SIG-M5 (cell line): Measurements from ENCODE around the gene USP44.

Experiments
- DNase-seq: peaks from one replicate; lab custom pipeline; 2025; lab: John Stamatoyannopoulos, UW

Gene USP44

GRCh38 chr12:95548539-95549391 lies 2.5 kb downstream of the USP44 start:
- DNase-seq, result no peak

- no peak for DNase-seq
Measured at GRCh38 chr12:95548056-95548538, 3.2 kb downstream of the USP44 start.

GRCh38 chr12:95547522-95548055 lies 3.7 kb downstream of the USP44 start:
- DNase-seq, result no peak

DNA sequence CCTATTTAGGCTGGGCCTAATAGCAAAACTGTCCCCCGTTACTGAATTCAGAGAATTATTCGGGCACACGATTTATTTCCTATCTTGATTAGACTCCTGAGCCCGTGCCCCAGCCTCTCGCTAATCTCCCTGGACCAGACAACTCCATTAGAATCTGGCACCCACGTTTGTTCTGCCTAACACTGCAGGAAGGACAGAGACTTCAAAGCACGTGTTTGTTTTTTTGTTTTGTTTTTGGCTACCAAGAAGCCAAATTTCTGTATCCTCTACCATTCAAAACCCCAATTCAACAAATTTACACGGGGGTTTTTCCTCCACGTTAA lies 4.8 kb downstream of the USP44 start:
- no peak for DNase-seq

DNA sequence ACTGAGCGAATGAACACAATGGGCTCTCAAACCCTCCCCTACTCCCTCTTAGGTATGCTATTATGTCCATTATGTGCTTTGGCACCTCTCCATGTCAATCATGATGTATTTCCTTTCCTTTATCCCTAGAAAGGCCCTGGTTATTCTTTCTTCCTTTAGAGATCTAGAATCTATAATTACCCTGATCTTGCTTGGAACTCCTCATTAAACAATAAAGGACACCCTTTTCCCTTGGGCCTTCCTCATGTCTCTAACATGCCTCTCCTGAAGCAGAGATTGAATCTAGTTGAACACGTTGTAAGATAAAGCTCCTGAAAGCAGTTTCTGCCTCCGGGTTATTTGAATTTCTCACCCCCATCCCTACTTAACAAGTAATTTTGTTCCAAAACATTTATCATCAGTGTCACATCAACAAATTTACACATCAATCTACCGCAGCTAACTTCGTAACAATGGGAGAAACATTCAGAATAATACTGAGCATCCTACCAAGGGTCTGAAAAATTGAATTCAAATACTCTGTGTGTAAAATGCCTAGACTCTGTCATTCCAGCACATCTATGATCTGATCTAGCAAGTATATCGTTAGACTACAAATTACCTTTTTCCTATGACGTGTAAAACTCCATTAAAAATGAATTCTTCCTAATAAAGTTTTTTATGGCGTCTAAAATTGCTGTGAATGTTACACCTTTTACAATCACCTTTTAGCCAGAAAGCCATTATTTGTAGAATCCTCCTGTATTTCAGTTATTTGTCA lies 5.4 kb downstream of the USP44 start:
- DNase-seq, result no peak

DNA sequence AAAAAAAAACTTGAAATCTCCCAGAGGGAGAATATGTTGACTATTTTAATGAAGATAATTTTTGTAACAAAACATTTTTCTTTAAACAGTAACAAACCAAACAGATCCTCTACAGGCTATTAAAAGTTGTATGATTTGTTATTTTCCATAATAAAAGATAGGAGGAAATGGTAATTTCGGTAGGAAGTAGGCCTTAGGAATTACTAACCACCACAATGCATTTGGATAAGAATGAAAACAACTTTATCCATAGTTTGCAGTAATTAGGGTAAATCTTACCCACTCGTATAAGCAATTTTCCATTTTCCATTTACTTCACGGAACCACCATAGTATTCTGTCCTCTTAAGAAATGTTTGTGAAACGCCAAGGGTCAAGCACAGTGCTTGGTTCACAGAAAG lies 6.0 kb downstream of the USP44 start:
- no peak for DNase-seq

DNA sequence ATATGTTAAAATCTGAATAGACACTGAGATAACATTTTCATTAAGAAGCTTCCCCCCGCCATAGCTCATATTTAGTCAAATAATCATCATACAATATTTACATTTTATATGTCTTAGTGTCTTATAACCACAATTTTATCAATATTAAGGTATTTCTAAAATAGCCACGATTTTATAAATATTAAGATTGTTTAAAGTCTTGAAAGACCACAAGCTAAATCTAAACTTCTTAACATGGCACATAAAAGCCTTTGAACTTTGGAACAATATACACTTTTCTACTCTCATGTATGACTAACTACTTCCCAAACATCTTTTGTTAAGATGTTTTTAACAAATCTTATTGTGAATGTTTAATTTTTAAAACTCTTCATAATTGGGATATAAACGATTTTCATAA lies 6.5 kb downstream of the USP44 start:
- no peak for DNase-seq

DNA sequence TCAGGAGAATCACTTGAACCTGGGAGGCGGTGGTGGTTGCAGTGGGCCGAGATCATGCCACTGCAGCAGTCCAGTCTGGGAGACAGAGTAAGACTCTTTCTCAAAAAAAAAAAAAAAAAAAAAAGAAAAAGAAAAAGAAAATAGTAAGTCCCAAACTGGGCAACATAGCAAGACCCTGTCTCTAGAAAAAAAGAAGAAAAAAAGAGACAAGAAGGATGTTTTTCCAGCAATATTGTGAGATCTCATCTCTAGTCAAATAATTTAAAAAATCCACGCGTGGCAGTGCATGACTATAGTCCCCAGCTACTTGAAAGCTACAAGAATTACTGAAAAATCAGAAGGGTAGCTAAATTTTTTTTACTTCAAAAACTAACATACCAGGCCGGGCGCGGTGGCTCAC lies 8.0 kb downstream of the USP44 start:
- no peak for DNase-seq

DNA sequence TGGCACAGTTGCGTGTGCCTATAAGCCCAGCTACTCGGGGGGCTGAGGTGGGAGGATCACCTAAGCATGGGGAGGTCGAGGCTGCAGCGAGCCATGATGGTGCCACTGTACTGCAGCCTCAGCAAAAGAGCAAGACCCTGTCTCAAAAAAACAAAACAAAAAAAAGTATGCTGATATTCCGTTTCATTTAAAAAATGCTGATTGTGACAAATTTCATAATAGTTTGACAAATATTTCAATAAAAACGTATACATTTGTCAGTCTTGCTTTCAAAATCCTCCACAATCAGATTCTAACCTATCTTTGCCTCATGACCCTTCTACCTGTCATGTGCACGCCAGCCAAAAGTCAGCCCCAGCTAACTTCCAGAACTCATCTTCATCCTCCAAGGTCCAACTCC lies 9.8 kb downstream of the USP44 start:
- DNase-seq, result no peak

DNA sequence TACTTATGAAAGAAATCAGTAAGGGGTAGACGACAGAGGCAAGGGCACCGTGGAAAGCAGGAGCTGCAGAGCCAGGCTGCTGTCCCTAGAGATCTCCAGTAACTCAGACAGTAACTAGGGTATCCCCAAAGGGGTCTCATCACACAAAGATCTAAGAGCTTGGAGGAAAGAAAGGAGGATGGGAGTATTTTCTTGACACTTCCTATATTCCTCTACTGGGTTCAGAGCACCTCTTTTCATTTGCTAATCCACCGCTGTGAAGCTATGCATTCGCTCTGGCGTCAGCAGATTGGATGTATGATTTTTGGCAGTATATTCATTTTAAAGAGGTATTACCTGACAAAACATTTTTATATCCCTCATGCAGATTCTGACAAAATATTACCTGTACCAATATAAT lies 12.6 kb downstream of the USP44 start:
- DNase-seq, result no peak

- no peak for DNase-seq
Measured at GRCh38 chr12:95538006-95538405, 13.3 kb downstream of the USP44 start.

GRCh38 chr12:95533985-95534384 lies 17.3 kb downstream of the USP44 start:
- DNase-seq, result no peak

DNA sequence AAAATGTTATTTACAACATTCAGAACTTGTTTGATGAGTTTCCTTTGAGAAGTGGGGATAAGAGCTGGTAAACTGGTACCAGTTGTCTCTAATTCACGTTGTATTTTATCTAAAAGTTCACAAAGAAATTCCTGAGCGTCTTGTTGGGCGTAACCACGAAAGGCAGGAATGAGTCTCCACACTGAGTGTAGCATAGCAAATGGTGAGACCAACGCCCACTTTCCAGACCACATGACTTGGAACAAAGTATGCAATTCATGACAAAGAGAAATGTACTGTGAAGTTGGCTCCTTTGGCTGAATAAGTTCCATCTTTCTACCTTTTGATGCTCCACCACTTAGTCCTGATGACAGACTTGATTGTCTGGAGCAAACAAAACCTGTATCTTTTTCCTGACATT lies 18.4 kb downstream of the USP44 start:
- DNase-seq, result no peak

GRCh38 chr12:95529693-95530225 lies 21.5 kb downstream of the USP44 start:
- DNase-seq, result no peak

- DNase-seq, result no peak
Measured at GRCh38 chr12:95528431-95528830, 22.8 kb downstream of the USP44 start.

DNA sequence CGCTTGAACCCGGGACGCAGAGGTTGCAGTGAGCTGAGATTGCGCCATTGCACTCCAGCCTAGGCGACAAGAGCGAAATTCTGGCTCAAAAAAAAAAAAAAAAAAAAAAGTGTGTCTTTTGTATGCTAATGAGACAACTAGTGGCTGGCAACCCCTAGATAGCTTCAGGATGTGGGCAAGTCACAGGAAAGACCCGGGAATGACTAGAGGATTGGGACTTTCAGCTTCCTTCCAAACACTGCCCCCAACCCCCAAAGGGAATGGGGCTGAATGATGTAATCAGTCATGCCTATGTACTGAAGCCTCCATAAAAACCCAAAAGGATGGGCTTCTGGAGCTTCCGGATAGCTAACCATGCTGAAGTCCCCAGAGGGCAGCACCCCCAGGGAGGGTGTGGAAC lies 28.6 kb downstream of the USP44 start:
- DNase-seq, result no peak

DNA sequence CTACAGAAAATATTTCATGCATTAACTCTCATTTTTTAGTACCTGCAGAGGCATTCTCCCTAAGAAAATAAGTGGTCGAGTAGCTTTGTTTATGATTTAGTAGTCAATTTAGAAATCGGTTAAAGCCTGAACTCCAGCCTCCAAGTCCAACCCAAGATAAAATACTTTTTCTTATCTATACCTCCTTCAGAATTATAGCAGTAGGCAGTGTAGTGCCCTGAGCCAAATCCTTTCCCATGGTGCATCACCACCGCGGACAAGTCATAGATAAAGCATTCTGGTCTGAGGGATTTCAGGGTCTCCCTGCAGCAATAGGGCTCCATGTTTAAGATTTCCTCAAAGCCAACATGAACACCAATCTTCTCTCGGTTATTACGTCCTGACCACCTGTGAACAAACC lies 30.5 kb downstream of the USP44 start:
- no peak for DNase-seq

DNA sequence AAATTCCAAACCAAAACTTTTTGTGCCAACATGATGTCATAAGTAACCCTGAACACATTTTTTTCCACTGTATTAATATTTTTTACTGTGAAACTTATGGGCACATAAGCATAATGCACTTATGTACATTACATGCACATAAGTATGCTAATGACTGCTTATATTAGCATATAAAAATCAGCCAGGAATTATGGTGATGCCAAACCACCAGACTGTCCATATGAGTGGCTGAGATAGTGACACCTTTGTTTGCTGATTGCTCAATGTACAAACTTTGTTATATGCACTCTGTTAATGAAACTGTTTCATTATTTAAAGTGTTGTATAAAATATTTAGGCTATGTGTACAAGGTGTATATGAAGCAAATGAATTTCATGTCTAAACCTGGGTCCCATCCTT lies 32.3 kb downstream of the USP44 start:
- no peak for DNase-seq

- DNase-seq, result no peak
Measured at GRCh38 chr12:95517246-95517645, 34.0 kb downstream of the USP44 start.

DNA sequence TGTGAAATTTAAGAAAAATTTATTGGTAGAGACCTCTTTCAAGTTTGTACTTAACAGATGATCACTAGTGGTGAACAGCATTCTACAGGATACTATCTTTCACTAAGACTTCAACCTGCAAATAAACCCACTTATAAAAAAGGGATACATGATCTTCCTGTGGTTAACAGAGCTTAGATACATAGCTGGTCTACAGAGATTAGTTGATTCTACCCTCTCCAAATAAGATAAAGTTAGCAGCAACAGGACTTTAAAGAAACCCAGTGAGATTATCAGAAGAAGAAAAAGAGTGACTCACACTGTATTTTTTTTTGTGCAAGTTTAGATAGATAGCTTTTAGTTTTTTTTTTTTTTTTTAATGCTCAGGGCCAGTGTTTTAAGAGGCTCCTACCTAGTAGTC lies 34.5 kb downstream of the USP44 start:
- DNase-seq, result no peak

DNA sequence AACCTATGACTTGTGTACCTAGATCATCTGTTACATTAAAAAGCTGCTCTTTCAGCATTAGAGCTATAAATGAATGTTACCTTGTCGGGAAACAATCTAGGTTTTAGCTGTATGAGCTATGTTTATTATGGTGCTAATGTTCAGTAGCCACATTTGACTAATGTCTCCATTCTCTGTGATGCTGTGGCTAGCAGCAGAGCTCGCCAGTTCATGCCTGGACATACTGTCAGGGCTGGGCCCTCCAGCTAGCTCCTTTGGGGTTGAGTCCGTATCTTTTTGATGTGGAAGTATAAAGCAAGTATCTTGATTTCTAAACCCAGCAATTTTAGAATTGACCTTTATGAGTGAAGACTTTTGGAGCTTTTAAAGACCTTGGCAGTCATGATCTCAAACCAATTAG lies 36.1 kb downstream of the USP44 start:
- no peak for DNase-seq

- no peak for DNase-seq
Measured at GRCh38 chr12:95513599-95513998, 37.7 kb downstream of the USP44 start.

DNA sequence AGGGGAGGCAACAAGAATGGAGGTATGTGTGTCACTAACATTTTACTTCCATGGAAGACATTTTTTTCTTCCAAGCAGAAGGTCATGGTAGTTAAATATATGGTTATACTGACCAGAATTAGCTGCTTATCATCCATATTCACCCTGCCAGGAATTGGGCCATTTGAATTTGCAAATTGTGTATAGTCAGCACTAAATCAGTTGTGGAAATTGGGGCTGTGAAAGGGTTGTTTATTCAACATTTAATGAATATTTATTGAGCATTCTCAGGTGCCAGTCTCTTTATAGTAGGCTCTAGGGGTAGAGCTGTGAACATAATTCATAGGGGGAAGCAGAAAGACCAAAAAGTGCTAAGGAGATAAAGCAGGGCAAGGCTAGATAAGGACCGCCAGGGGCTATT lies 39.3 kb downstream of the USP44 start:
- no peak for DNase-seq
